Gastrocnemius medialis (tissue), 4 donors: ENCODE measurements around the gene KNDC1. TPM values are rescaled to one million over a fixed set of nuclear protein-coding genes. Genes with fewer than 3 reads are reported as not detected.

Experiments used
- ATAC-seq, 2 donors: fragments of 150-250 bp; one replicate each; pipeline ENCODE4 v1.9.1; 2016
- DNase-seq, 2 donors: peaks; one replicate each; pipeline ENCODE4 v3.0.0-alpha.2; 2019
- H3K27ac ChIP-seq, 4 donors: fragments of 200-600 bp; sonication (generic); 1 replicate in 1 of 4; 2 replicates in 3 of 4; pipeline ENCODE4 v1.5.1; 2016 to 2018; ENCODE audit warnings: mild to moderate bottlenecking in 2 of 4, moderate library complexity in 1 of 4
- H3K27me3 ChIP-seq, 3 donors: fragments of 200-600 bp; sonication (generic) in 2 of 3; 1 replicate in 1 of 3; 2 replicates in 2 of 3; pipeline versions ENCODE4 v1.5.1 to v1.6.0; 2016 to 2019; ENCODE audit warnings: mild to moderate bottlenecking in 1 of 3, moderate library complexity in 1 of 3
- H3K36me3 ChIP-seq, 2 donors: fragments of 200-600 bp; sonication (generic) in 1 of 2; one replicate each; pipeline ENCODE4 v1.5.1; 2017 to 2018
- H3K4me1 ChIP-seq, 2 donors: fragments of 200-600 bp; sonication (generic) in 1 of 2; one replicate each; pipeline ENCODE4 v1.5.1; 2016 to 2017; ENCODE audit warnings: mild to moderate bottlenecking in 2 of 2
- H3K4me3 ChIP-seq, 4 donors: fragments of 200-600 bp; sonication (generic) in 3 of 4; 1 replicate in 1 of 4; 2 replicates in 3 of 4; pipeline ENCODE4 v1.5.1; 2016 to 2019; ENCODE audit warnings: mild to moderate bottlenecking in 2 of 4
- H3K9me3 ChIP-seq, 3 donors: fragments of 200-600 bp; sonication (generic) in 2 of 3; 1 replicate in 1 of 3; 2 replicates in 2 of 3; pipeline ENCODE4 v1.5.1; 2016 to 2019
- POLR2A ChIP-seq, 2 donors: fragments of 450-650 bp; IDR thresholded peaks; one replicate each; pipeline ENCODE4 v1.6.1; 2017; ENCODE audit warnings: antibody characterized with exemption in 2 of 2, mild to moderate bottlenecking in 2 of 2, moderate library complexity in 2 of 2
- in situ Hi-C, 4 donors: fragments of 200-750 bp; cut with MboI; loops; one replicate each; pipeline versions ENCODE4 v1.15.0 to v1.8.0; 2017; ENCODE audit warnings: low sequenced_read_pairs in 4 of 4
- intact Hi-C: fragments of 100-400 bp; cut with DNase I; formaldehyde crosslinking; loops from one replicate; pipeline ENCODE4 v1.15.1; 2023; ENCODE audit warnings: low total_unique reads
- total RNA-seq, 4 donors: library from RNA; depleted of rRNA; stranded (reverse); fragments of >200 nt; gene quantifications; one replicate each; pipeline versions ENCODE4 v1.1.0 to v1.2.3, GENCODE V29; 2016
- TF ChIP-seq, protein P1 (sequence below), 5 experiments: fragments of 450-650 bp in 3 of 5; fragments of 200-600 bp in 2 of 5; sonication (generic) in 2 of 5; IDR thresholded peaks in 4 of 5; conservative IDR thresholded peaks in 1 of 5; 1 replicate in 4 of 5; 2 replicates in 1 of 5; pipeline ENCODE4 v1.5.1; 2016 to 2019; ENCODE audit warnings: antibody characterized with exemption in 5 of 5, mild to moderate bottlenecking in 3 of 5, moderate library complexity in 3 of 5

Gene KNDC1
- total RNA-seq, 4 donors from 2014 or later: 0.04 to 0.13 TPM; not detected in 2

DNA sequence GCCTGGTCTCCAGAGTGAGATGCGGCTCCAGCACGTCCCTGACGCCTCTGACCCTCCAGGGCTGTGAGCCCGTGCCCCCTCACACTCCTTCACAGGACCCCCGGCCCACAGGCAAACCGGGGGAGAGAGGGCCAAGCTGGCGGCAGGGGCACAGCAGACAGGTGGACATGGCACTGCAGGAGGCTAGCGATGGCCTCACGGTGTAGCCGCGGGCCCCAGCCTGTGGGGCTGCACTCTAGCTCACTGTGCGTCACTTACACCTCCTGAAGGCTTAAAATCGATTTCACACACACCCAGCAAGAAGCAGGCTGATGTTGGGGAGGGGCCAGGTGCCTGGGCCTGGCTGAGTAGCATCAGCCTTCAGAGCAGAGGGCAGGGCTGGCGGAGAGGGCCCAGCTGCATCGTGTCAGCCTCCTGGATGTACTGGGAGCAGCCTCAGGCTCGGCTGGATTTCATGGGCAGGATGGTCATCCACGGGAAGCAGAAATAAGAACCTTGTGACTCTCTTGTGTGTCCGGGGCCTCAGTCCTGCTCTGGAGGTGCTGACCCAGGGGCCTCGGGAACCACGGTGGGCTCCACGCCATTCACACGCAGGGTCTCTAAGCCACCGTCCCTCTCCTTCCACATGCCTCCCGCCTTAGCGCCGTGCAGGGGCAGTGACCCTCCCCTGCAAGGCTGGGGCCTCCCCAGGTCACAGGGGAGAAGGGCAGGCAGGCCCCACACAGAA lies 19.4 kb upstream of the KNDC1 start:
- TF ChIP-seq, protein P1, sequence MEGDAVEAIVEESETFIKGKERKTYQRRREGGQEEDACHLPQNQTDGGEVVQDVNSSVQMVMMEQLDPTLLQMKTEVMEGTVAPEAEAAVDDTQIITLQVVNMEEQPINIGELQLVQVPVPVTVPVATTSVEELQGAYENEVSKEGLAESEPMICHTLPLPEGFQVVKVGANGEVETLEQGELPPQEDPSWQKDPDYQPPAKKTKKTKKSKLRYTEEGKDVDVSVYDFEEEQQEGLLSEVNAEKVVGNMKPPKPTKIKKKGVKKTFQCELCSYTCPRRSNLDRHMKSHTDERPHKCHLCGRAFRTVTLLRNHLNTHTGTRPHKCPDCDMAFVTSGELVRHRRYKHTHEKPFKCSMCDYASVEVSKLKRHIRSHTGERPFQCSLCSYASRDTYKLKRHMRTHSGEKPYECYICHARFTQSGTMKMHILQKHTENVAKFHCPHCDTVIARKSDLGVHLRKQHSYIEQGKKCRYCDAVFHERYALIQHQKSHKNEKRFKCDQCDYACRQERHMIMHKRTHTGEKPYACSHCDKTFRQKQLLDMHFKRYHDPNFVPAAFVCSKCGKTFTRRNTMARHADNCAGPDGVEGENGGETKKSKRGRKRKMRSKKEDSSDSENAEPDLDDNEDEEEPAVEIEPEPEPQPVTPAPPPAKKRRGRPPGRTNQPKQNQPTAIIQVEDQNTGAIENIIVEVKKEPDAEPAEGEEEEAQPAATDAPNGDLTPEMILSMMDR (IDR thresholded peaks at IDR 0.05 in 4 of 5, conservative IDR thresholded peaks at IDR 0.05 in 1 of 5): no peak
- no peak for TF ChIP-seq POLR2A (IDR thresholded peaks at IDR 0.05)
- in situ Hi-C loops: no loop called here
- Histone ChIP-seq H3K9me3 (no peaks in the 10 kb centered on the region), H3K36me3 (no peaks in the 10 kb centered on the region), H3K27ac (no peak overlapping the region), H3K4me3 (no peak overlapping the region), H3K27me3 (peaks cover 0 to 22% (median 9%) of the 10 kb centered on the region in 3 donors), H3K4me1 (no peaks in the 10 kb centered on the region)
- DNase-seq: no peak
- intact Hi-C loops: no loop called here
- no peak for ATAC-seq

DNA sequence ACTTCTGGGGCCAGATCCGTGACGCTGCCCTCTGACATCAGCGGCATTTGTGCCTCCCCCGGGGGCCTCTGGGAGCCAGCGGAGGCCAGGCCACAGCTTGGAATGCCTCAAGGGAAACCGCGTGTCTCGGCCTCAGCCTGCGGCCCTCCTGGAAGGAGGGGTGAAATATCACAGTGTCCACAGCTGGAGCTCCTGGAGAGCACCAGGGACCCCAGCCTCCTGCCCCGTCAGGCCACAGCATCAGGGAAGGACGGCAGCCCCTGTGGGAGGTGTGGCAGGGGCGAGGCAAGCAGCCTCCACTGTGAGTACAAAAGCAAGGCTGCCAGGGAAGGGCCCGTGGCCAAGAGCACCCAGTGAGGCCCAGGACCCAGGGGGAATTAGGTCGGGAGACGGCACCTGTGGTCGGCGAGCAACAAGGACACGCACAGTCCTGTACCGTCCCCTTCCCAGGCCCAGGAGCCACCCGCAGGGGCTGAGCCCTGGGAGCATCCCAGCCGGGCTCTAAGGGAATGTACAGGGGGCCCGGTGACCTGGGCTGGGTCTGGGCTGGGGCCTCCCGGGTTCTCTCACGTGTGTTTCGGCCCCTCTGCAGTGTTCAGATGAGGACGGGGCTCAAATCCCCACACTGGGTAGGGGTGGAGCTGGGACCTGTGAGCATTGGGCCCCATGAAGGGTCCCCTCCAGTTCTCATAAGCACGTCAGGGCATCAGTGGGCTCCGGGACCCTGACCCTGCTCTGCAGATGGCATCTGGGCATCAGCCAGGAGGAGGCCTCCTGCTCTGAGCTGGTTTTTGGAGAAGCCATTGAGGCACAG lies 18.7 kb upstream of the KNDC1 start:
- Histone ChIP-seq H3K9me3 (no peaks in the 10 kb centered on the region), H3K27ac (no peak overlapping the region), H3K27me3 (peaks cover under 1 to 27% (median 9%) of the 10 kb centered on the region in 3 donors), H3K4me3 (no peak overlapping the region), H3K36me3 (no peaks in the 10 kb centered on the region), H3K4me1 (no peaks in the 10 kb centered on the region)
- ATAC-seq: no peak
- no peak for DNase-seq
- in situ Hi-C loops (no loop called here), intact Hi-C loops (no loop called here)
- no peak for TF ChIP-seq POLR2A (IDR thresholded peaks at IDR 0.05)
- TF ChIP-seq, protein P1 (IDR thresholded peaks at IDR 0.05 in 4 of 5, conservative IDR thresholded peaks at IDR 0.05 in 1 of 5): no peak

DNA sequence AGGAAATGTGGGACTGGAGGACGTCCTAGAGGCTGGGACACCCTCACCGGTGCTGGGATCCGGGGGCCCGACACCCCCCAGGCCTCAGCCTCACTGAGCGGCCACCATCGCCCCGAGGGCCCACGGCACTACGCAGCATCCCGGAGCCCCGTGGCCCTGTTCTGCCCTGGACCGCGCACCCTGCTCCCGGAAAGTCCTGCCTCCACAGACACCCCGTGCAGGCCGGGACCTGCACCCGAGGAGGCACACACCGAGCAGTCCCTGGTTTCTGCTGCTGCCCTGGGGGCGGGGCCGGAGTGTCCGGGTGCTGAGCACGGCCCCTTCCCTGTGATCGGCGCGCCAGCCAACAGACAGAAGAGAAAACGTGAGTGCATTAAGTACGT lies 18.1 kb upstream of the KNDC1 start:
- Histone ChIP-seq H3K36me3 (no peaks in the 10 kb centered on the region), H3K27ac (no peak overlapping the region), H3K9me3 (no peaks in the 10 kb centered on the region), H3K4me3 (no peak overlapping the region), H3K4me1 (no peaks in the 10 kb centered on the region), H3K27me3 (peaks cover 6 to 27% (median 10%) of the 10 kb centered on the region in 3 donors)
- DNase-seq (no peak), ATAC-seq (no peak)
- no peak for TF ChIP-seq POLR2A (IDR thresholded peaks at IDR 0.05)
- TF ChIP-seq, protein P1 (IDR thresholded peaks at IDR 0.05 in 4 of 5, conservative IDR thresholded peaks at IDR 0.05 in 1 of 5): no peak
- intact Hi-C loops (no loop called here), in situ Hi-C loops (no loop called here)

DNA sequence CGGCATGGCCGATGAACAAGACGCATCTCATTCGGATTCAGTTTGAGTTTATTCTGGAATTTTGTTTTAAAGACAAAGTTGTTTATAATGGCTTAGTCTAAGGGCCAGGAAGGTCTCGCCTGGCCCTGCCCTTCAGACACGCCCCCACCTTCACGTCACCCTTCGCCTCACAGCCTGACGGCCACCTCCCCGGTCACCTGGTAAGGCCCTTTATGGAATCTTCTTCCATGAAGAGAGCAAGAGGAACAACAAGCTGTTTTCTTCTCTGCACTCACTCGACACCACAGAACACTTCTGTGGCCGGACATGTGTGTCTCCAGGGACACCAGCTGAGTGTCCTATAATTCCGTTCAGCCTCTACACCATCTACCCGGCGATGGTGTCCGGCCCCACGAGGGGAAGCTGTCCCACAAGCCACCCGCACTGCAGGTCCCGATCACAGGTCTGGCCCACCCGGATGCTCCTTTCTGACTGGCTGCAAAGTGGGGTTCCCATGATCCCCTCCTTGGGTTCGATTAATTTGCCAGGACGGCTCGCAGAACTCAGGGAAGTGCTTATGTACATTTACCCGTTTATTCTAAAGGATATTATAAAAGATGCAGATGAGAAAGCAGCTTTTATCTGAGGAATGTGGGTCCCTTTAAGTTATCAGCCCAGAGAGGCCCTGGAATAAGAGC lies 17.4 kb upstream of the KNDC1 start:
- peaks cover 13 to 34% (median 15%) of the 10 kb centered on the region in 3 donors for H3K27me3 ChIP-seq
- H3K4me3 ChIP-seq: no peak overlapping the region
- no peak overlapping the region for H3K27ac ChIP-seq
- H3K9me3 ChIP-seq: no peaks in the 10 kb centered on the region
- H3K36me3 ChIP-seq: no peaks in the 10 kb centered on the region
- DNase-seq: no peak
- no peaks in the 10 kb centered on the region for H3K4me1 ChIP-seq
- intact Hi-C loops: no loop called here
- TF ChIP-seq POLR2A (IDR thresholded peaks at IDR 0.05): no peak
- TF ChIP-seq, protein P1 (IDR thresholded peaks at IDR 0.05 in 4 of 5, conservative IDR thresholded peaks at IDR 0.05 in 1 of 5): no peak
- in situ Hi-C loops: no loop called here
- no peak for ATAC-seq
